NAMALWA (cell line): ENCODE measurements around the gene TBC1D22A.

Source experiments
- DNase-seq: peaks from one replicate; pipeline ENCODE4 v3.0.0-alpha.2; 2015; ENCODE audit warnings: low spot score

TBC1D22A gene

GRCh38 chr22:46753360-46753759, 9.1 kb upstream of the TBC1D22A start:
- no peak for DNase-seq

- no peak for DNase-seq
These were observed 8.7 kb upstream of the TBC1D22A start for GRCh38 chr22:46753761-46754109.

GRCh38 chr22:46754110-46754799, 8.2 kb upstream of the TBC1D22A start:
- no peak for DNase-seq

GRCh38 chr22:46754826-46755225, 7.6 kb upstream of the TBC1D22A start:
- no peak for DNase-seq

GRCh38 chr22:46755525-46755924, 6.9 kb upstream of the TBC1D22A start:
- DNase-seq, result no peak

- DNase-seq, result no peak
These were observed 6.4 kb upstream of the TBC1D22A start for GRCh38 chr22:46756097-46756496.

- no peak for DNase-seq
These were observed 5.3 kb upstream of the TBC1D22A start for GRCh38 chr22:46757104-46757503.

- no peak for DNase-seq
These were observed 4.3 kb upstream of the TBC1D22A start for GRCh38 chr22:46758121-46758520.

GRCh38 chr22:46758867-46759290, 3.6 kb upstream of the TBC1D22A start:
- DNase-seq, result peak; percentile 82

GRCh38 chr22:46761017-46761416, 1.4 kb upstream of the TBC1D22A start:
- DNase-seq, result no peak

- DNase-seq, result peak; percentile 52
These were observed 762 bp upstream of the TBC1D22A start for GRCh38 chr22:46761539-46762237.

- DNase-seq, result peak; percentile 85
These were observed 728 bp downstream of the TBC1D22A start for GRCh38 chr22:46763051-46763705.

GRCh38 chr22:46764140-46764680, 1.8 kb downstream of the TBC1D22A start:
- DNase-seq, result no peak

GRCh38 chr22:46764779-46765485, 2.5 kb downstream of the TBC1D22A start:
- DNase-seq, result peak; percentile 4

GRCh38 chr22:46766611-46767010, 4.2 kb downstream of the TBC1D22A start:
- no peak for DNase-seq

GRCh38 chr22:46767249-46767985, 5.0 kb downstream of the TBC1D22A start:
- no peak for DNase-seq

GRCh38 chr22:46769191-46769675, 6.8 kb downstream of the TBC1D22A start:
- DNase-seq, result peak; percentile 93

GRCh38 chr22:46769706-46770105, 7.3 kb downstream of the TBC1D22A start:
- DNase-seq, result no peak

GRCh38 chr22:46770151-46770641, 7.7 kb downstream of the TBC1D22A start:
- no peak for DNase-seq

- peak; percentile 62 for DNase-seq
These were observed 8.3 kb downstream of the TBC1D22A start for GRCh38 chr22:46770726-46771125.

- DNase-seq, result no peak
These were observed 10.6 kb downstream of the TBC1D22A start for GRCh38 chr22:46773076-46773475.
